ENCODE measurements around the gene ATP8B3. TPM values are rescaled to one million over a fixed set of nuclear protein-coding genes. Genes with fewer than 3 reads are reported as not detected.

ATP8B3 gene
- total and polyA plus RNA-seq, 2 of the 13 experiments (the other 11 are each of a cell fraction or from before 2014, with no cell fraction given): 2.6 to 5.9 TPM

- TF ChIP-seq, protein P1, sequence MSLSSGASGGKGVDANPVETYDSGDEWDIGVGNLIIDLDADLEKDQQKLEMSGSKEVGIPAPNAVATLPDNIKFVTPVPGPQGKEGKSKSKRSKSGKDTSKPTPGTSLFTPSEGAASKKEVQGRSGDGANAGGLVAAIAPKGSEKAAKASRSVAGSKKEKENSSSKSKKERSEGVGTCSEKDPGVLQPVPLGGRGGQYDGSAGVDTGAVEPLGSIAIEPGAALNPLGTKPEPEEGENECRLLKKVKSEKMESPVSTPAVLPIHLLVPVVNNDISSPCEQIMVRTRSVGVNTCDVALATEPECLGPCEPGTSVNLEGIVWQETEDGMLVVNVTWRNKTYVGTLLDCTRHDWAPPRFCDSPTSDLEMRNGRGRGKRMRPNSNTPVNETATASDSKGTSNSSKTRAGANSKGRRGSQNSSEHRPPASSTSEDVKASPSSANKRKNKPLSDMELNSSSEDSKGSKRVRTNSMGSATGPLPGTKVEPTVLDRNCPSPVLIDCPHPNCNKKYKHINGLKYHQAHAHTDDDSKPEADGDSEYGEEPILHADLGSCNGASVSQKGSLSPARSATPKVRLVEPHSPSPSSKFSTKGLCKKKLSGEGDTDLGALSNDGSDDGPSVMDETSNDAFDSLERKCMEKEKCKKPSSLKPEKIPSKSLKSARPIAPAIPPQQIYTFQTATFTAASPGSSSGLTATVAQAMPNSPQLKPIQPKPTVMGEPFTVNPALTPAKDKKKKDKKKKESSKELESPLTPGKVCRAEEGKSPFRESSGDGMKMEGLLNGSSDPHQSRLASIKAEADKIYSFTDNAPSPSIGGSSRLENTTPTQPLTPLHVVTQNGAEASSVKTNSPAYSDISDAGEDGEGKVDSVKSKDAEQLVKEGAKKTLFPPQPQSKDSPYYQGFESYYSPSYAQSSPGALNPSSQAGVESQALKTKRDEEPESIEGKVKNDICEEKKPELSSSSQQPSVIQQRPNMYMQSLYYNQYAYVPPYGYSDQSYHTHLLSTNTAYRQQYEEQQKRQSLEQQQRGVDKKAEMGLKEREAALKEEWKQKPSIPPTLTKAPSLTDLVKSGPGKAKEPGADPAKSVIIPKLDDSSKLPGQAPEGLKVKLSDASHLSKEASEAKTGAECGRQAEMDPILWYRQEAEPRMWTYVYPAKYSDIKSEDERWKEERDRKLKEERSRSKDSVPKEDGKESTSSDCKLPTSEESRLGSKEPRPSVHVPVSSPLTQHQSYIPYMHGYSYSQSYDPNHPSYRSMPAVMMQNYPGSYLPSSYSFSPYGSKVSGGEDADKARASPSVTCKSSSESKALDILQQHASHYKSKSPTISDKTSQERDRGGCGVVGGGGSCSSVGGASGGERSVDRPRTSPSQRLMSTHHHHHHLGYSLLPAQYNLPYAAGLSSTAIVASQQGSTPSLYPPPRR (CRISPR knock-in tag; IDR thresholded peaks at IDR 0.05; ENCODE audit: borderline replicate concordance): peak; percentile 51; the same call in 1 of the 2 replicates
- TF ChIP-seq SETDB1 (CRISPR knock-in tag; IDR thresholded peaks at IDR 0.05; ENCODE audit: borderline replicate concordance): no peak
- TF ChIP-seq YY1 (IDR thresholded peaks at IDR 0.05; ENCODE audit: insufficient read depth, insufficient replicate concordance, low read depth, low read length): peak; percentile 80
- TF ChIP-seq ZNF354B (CRISPR knock-in tag; IDR thresholded peaks at IDR 0.05): no peak
- TF ChIP-seq ZNF691 (CRISPR knock-in tag; IDR thresholded peaks at IDR 0.05; ENCODE audit: borderline replicate concordance, low read depth): 0 out of 2 replicates have a peak, but pooled peaks have one; percentile 24
- no peak for TF ChIP-seq ZNF414 (CRISPR knock-in tag; IDR thresholded peaks at IDR 0.05)
- TF ChIP-seq ZBTB46 (CRISPR knock-in tag; IDR thresholded peaks at IDR 0.05; ENCODE audit: borderline replicate concordance): no peak
- TF ChIP-seq, protein P2, sequence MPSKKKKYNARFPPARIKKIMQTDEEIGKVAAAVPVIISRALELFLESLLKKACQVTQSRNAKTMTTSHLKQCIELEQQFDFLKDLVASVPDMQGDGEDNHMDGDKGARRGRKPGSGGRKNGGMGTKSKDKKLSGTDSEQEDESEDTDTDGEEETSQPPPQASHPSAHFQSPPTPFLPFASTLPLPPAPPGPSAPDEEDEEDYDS (CRISPR knock-in tag; IDR thresholded peaks at IDR 0.05): no peak
- TF ChIP-seq RXRB (CRISPR knock-in tag; IDR thresholded peaks at IDR 0.05; ENCODE audit: borderline replicate concordance): peak; percentile 98
- no peak for TF ChIP-seq RNF2 (conservative IDR thresholded peaks at IDR 0.05; ENCODE audit: low read depth)
- no peak for TF ChIP-seq FIP1L1 (IDR thresholded peaks at IDR 0.05; ENCODE audit: borderline replicate concordance, insufficient read depth, low read depth, low read length)
- TF ChIP-seq AHR (CRISPR knock-in tag; IDR thresholded peaks at IDR 0.05): no peak
- TF ChIP-seq ZNF773 (CRISPR knock-in tag; IDR thresholded peaks at IDR 0.05; ENCODE audit: borderline replicate concordance): no peak
- TF ChIP-seq IKZF1 (IDR thresholded peaks at IDR 0.05): no peak
- peak; percentile 40; the same call in 1 of the 2 replicates for TF ChIP-seq MTA1 (CRISPR knock-in tag; IDR thresholded peaks at IDR 0.05; ENCODE audit: borderline replicate concordance)
- TF ChIP-seq NFKBIZ (CRISPR knock-in tag; IDR thresholded peaks at IDR 0.05): no peak
- no peak for TF ChIP-seq ZBTB26 (CRISPR knock-in tag; IDR thresholded peaks at IDR 0.05; ENCODE audit: borderline replicate concordance)
Observed at GRCh38 chr19:1856698-1857603, 44.9 kb upstream of the ATP8B3 start (continued).
